Psoas muscle (tissue), 8 donors: ENCODE results near the gene CCDC27. TPM values are rescaled to one million over a fixed set of nuclear protein-coding genes. Genes with fewer than 3 reads are reported as not detected.

Experiments used
- ATAC-seq, 4 donors: fragments of 200-7000 bp; cut with Tn5 transposase; one replicate each; pipeline ENCODE4 v1.9.1; 2020; ENCODE audit warnings: moderate library complexity in 3 of 4, mild to moderate bottlenecking in 2 of 4
- DNase-seq, 2 donors: peaks; one replicate each; pipeline ENCODE4 v3.0.0-alpha.2; 2020
- H3K27ac ChIP-seq: fragments of 200-600 bp; one replicate; pipeline ENCODE4 v1.8.0; 2022
- H3K27me3 ChIP-seq, 3 donors: fragments of 200-600 bp in 1 of 3; one replicate each; pipeline versions ENCODE4 v1.6.1 to v1.8.0; 2013 to 2022; ENCODE audit warnings: low read length in 2 of 3, mild to moderate bottlenecking in 2 of 3, moderate library complexity in 1 of 3; ENCODE audit not compliant: insufficient read depth in 3 of 3
- H3K36me3 ChIP-seq, 2 donors: fragments of 200-600 bp in 1 of 2; one replicate each; pipeline versions ENCODE4 v1.6.1 to v1.8.0; 2013 to 2022; ENCODE audit warnings: low read depth in 1 of 2, mild to moderate bottlenecking in 1 of 2, moderate library complexity in 1 of 2; ENCODE audit not compliant: insufficient read depth in 1 of 2
- H3K4me1 ChIP-seq: fragments of 200-600 bp; one replicate; pipeline ENCODE4 v1.8.0; 2022
- H3K4me3 ChIP-seq: fragments of 200-600 bp; one replicate; pipeline ENCODE4 v1.8.0; 2022; ENCODE audit warnings: mild to moderate bottlenecking
- H3K9me3 ChIP-seq: fragments of 200-600 bp; one replicate; pipeline ENCODE4 v1.8.0; 2022
- CTCF ChIP-seq: fragments of 200-600 bp; IDR thresholded peaks from one replicate; pipeline ENCODE4 v1.8.0; 2022; ENCODE audit warnings: antibody characterized with exemption
- WGBS, 3 donors: extraction: QIAGEN DNeasy Blood & Tissue Kit; methylation state at CpG; one replicate each; pipeline versions ENCODE4 v1.1.6 to v1.1.7; 2013; 5-methylcytosine and 5-hydroxymethylcytosine counted together
- intact Hi-C, 2 donors: fragments of 100-400 bp; cut with DNase I; formaldehyde crosslinking; loops; one replicate each; pipeline versions ENCODE4 v1.11.0 to v1.14.2; 2022
- polyA plus RNA-seq, 3 donors: library from polyadenylated mRNA; stranded (reverse); fragments of 200-250 nt; gene quantifications; one replicate each; pipeline ENCODE4 v1.2.3, GENCODE V29; 2013
- total RNA-seq, 4 donors: library from RNA; stranded (reverse); fragmentation: NEBNext Ultra II Directional in 2 of 4; extraction: Animal tissue kit (Norgen Biotek cat#: 25700) in 2 of 4; gene quantifications; one replicate each; pipeline versions ENCODE4 v1.2.1 to v1.2.4, GENCODE V29; 2021 to 2023
- donor health status: healthy with polysubstance abuse.
- donor health status: DM: no; HTN: no; CAD: no; lungs with moderate emphysema.
- donor health status: Bipolar disorder and iron deficiency.
- donor health status: healthy.
- donor health status: DM: yes; HTN: yes; CAD: no.
- donor health status: DM: no; HTN: no; CAD: no.
- donor health status: DM: no; HTN: no; CAD: no.
- donor health status: DM: yes; HTN: yes; CAD: no.

Gene CCDC27
- total and polyA plus RNA-seq, 7 donors: 0.03 to 0.17 (median 0.10) TPM; not detected in 3

DNA sequence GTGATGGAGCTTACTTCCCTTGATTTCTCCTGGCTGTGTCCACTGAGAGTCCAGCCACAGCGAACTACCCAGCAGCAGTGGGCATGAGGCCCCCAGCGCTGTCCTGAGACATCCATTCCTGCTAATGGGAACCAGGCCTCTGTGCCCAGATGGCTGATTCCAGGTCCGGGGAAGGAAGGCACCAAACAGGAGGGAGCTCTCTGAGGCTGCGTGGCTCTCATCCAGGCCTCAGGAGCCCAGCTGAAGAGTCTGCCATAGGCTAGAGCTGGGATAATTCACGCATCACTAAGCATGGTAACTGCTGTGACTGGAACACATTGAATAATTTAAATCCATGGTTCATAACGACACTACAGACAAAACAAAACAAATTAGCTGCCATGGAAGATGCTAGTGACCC, 68.8 kb downstream of the CCDC27 start:
- intact Hi-C loops: no loop called here
- Histone ChIP-seq H3K4me3 (no peak overlapping the region), H3K4me1 (no peaks in the 10 kb centered on the region), H3K9me3 (no peaks in the 10 kb centered on the region), H3K36me3 (peaks cover 9 to 83% of the 10 kb centered on the region in 2 donors), H3K27ac (no peak overlapping the region), H3K27me3 (no peaks in the 10 kb centered on the region)
- no peak for TF ChIP-seq CTCF
- ATAC-seq (no peak), DNase-seq (no peak)
- 61 to 75% (median 64%) methylated on average over 6 of the region's 6 CpGs for WGBS, 3 donors

Other genes with a start within 250 kb of the CCDC27 start
- 1 to 10 TPM; 3.7 to 5.5 (median 4.5) TPM for gene MEGF6, start 140.9 kb upstream of the CCDC27 start, total RNA-seq
- 1 to 10 TPM in 2 of 3 donors, under 1 TPM in 1; 0.67 to 2.4 (median 1.6) TPM for gene MEGF6, start 140.9 kb upstream of the CCDC27 start, polyA plus RNA-seq
- 10 to 100 TPM; 37.9 to 49.2 (median 39.2) TPM for gene TPRG1L, start 127.4 kb upstream of the CCDC27 start, total RNA-seq
- gene TPRG1L, start 127.4 kb upstream of the CCDC27 start, polyA plus RNA-seq: 10 to 100 TPM; 33.9 to 66.4 (median 45.0) TPM
- 10 to 100 TPM; 10.8 to 12.6 (median 11.7) TPM for gene WRAP73, start 102.3 kb upstream of the CCDC27 start, total RNA-seq
- gene WRAP73, start 102.3 kb upstream of the CCDC27 start, polyA plus RNA-seq: 10 to 100 TPM; 14.9 to 21.8 (median 20.2) TPM
- gene TP73, start 99.9 kb upstream of the CCDC27 start, total RNA-seq: under 1 TPM in 1 of 4 donors, not detected in 3; 0.13 TPM
- under 1 TPM in 2 of 3 donors, not detected in 1; under 0.01 to 0.01 TPM for gene TP73, start 99.9 kb upstream of the CCDC27 start, polyA plus RNA-seq
- 1 to 10 TPM; 1.1 to 2.1 (median 1.5) TPM for gene SMIM1, start 20.3 kb downstream of the CCDC27 start, total RNA-seq
- 1 to 10 TPM in 1 of 3 donors, under 1 TPM in 2; 0.57 to 1.4 (median 0.60) TPM for gene SMIM1, start 20.3 kb downstream of the CCDC27 start, polyA plus RNA-seq
- gene LRRC47, start 44.0 kb downstream of the CCDC27 start, total RNA-seq: 100 to 1,000 TPM in 1 of 4 donors, 10 to 100 TPM in 3; 93.9 to 126 (median 97.3) TPM
- 10 to 100 TPM; 44.3 to 92.5 (median 57.6) TPM for gene LRRC47, start 44.0 kb downstream of the CCDC27 start, polyA plus RNA-seq
- gene CEP104, start 104.8 kb downstream of the CCDC27 start, total RNA-seq: 10 to 100 TPM; 28.3 to 37.7 (median 34.4) TPM
- gene CEP104, start 104.8 kb downstream of the CCDC27 start, polyA plus RNA-seq: 10 to 100 TPM in 2 of 3 donors, 1 to 10 TPM in 1; 9.0 to 31.3 (median 11.1) TPM
- 1 to 10 TPM; 1.1 to 2.4 (median 1.8) TPM for gene DFFB, start 105.0 kb downstream of the CCDC27 start, total RNA-seq
- 1 to 10 TPM; 1.3 to 1.9 (median 1.9) TPM for gene DFFB, start 105.0 kb downstream of the CCDC27 start, polyA plus RNA-seq
- 10 to 100 TPM; 11.8 to 14.6 (median 14.0) TPM for gene C1orf174, start 147.8 kb downstream of the CCDC27 start, total RNA-seq
- 10 to 100 TPM; 15.1 to 32.2 (median 22.9) TPM for gene C1orf174, start 147.8 kb downstream of the CCDC27 start, polyA plus RNA-seq